Measurements from ENCODE around the gene LY6G5B.
A peak's percentile ranks its signal among the peaks of the same experiment; 100 is the strongest.
"Not testable (repeated sequence)": the region's sequence is repeated elsewhere in the genome, so short reads cannot be mapped to it uniquely, and the experiment has no call there.

LY6G5B gene

DNA sequence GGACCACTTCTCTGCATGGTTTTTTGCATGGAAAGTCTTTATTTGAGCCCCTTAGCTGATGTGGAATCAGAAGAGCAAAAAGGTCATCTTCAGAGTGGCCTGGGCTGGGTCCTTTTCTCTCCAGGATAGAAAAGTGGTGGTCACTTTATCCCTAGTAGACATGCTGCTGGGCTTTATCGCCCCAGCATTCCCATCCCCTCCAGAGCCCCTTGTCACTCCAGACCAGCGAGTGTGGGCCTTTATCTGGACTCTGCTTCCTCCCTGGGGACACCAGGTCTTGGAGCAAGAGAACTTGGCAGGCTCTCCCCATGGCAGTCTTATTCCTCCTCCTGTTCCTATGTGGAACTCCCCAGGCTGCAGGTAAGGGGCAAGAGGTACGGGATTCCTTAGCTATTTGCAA is 36.8 kb downstream of the LY6G5B start, which contains the start of gene LY6G6F:
TSS of gene LY6G6F (plus strand) at position 268 of the 400 bp plus-strand sequence. CDS start at position 309, 41 bp downstream.
- no peak within 1 kb of the TSS for H3K9ac ChIP-seq (ENCODE audit: low read length)
- no peaks in the 10 kb centered on the region for H3K27me3 ChIP-seq (ENCODE audit: control insufficient read depth, insufficient read depth, low read length)
- H3K36me3 ChIP-seq (ENCODE audit: control insufficient read depth, insufficient read depth, low read length), result no peaks in the 10 kb centered on the region
- no peak within 1 kb of the TSS for H3K4me3 ChIP-seq (ENCODE audit: low read length)
- peaks cover 26% of the 10 kb centered on the region for H3K4me1 ChIP-seq (ENCODE audit: control insufficient read depth, insufficient read depth, low read length)
- H3K9me3 ChIP-seq (ENCODE audit: control insufficient read depth, low read length), result no peaks in the 10 kb centered on the region

DNA sequence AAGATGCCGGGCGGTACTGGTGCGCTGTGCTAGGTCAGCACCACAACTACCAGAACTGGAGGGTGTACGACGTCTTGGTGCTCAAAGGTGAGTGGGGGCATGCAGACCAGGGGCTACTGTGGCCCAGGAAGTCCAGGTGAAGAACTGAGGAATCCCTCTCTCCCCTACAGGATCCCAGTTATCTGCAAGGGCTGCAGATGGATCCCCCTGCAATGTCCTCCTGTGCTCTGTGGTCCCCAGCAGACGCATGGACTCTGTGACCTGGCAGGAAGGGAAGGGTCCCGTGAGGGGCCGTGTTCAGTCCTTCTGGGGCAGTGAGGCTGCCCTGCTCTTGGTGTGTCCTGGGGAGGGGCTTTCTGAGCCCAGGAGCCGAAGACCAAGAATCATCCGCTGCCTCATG is 37.9 kb downstream of the LY6G5B start:
- H3K4me3 ChIP-seq (ENCODE audit: low read length), result no peak overlapping the region
- no peaks in the 10 kb centered on the region for H3K27me3 ChIP-seq (ENCODE audit: control insufficient read depth, insufficient read depth, low read length)
- no peak overlapping the region for H3K9ac ChIP-seq (ENCODE audit: low read length)
- H3K4me1 ChIP-seq (ENCODE audit: control insufficient read depth, insufficient read depth, low read length), result peaks cover 25% of the 10 kb centered on the region
- H3K36me3 ChIP-seq (ENCODE audit: control insufficient read depth, insufficient read depth, low read length), result no peaks in the 10 kb centered on the region
- H3K9me3 ChIP-seq (ENCODE audit: control insufficient read depth, low read length), result no peaks in the 10 kb centered on the region

DNA sequence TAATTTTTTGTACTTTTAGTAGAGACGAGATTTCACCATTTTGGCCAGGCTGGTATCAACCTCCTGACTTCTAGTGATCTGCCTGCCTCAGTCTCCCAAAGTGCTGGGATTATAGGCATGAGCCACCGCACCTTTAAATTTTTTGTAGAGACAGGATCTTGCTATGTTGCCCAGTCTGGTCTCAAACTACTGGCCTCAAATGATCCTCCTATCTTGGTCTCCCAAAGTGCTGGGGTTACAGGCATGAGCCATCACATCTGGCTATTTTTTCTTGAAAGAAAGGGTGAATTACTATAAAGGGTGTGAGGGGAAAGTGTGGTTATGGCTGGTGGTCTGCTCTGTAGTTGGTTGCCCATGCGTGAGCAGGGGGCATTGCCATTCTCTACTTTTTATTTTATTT is 38.4 kb downstream of the LY6G5B start:
- Histone ChIP-seq H3K4me1 (ENCODE audit: control insufficient read depth, insufficient read depth, low read length) (peaks cover 25% of the 10 kb centered on the region), H3K36me3 (ENCODE audit: control insufficient read depth, insufficient read depth, low read length) (no peaks in the 10 kb centered on the region), H3K9me3 (ENCODE audit: control insufficient read depth, low read length) (no peaks in the 10 kb centered on the region), H3K27me3 (ENCODE audit: control insufficient read depth, insufficient read depth, low read length) (no peaks in the 10 kb centered on the region), H3K4me3 (ENCODE audit: low read length) (no peak overlapping the region), H3K9ac (ENCODE audit: low read length) (no peak overlapping the region)

DNA sequence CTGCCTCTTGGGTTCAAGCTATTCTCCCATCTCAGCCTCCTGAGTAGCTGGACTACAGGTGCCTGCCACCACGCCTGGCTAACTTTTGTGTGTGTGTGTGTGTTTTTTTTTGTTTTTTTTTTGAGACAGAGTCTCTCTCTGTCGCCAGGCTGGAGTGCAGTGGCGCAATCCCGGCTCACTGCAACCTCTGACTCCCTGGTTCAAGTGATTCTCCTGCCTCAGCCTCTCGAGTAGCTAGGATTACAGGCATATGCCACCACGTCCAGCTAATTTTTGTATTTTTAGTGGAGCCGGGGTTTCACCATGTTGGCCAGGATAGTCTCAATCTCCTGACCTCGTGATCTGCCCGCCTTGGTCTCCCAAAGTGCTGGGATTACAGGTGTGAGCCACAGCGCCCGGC is 39.4 kb downstream of the LY6G5B start:
- H3K4me1 ChIP-seq (ENCODE audit: control insufficient read depth, insufficient read depth, low read length), result peaks cover 22% of the 10 kb centered on the region
- H3K27me3 ChIP-seq (ENCODE audit: control insufficient read depth, insufficient read depth, low read length); H3K36me3 ChIP-seq (ENCODE audit: control insufficient read depth, insufficient read depth, low read length); H3K4me3 ChIP-seq (ENCODE audit: low read length); H3K9ac ChIP-seq (ENCODE audit: low read length); H3K9me3 ChIP-seq (ENCODE audit: control insufficient read depth, low read length): not testable (repeated sequence)

DNA sequence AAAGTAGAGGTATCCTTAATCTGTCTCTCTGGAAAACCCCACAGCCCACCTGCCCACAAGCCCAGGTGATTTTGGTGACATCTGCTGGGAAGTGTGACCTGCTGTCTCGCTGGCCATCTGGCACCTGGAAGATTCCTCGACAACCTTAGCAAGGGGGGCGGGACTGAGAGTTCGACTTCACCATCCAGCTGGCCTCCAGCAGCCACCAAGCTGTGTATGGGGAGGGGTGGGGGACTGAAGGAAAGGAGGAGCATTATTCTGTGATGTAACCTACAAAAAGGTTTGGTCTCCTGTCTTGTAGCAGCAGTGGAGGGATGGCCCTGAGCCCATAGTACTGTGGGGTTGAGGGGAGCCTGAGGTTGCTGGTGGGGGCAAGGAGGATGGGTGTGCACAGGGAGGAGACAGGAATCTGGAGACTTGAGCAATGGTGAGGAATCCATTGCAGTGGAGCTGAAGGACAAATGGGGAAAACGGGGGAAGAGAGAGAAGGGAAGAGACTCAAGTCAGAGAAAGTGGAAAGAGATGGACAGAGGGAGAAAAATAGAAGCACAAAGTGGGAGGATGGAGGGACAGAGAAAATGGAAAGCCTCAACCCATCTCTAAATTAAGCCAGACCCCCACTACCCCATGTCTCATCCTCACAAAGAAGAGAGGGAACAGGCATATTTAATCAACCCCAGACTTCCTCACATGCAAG is 40.9 kb downstream of the LY6G5B start:
- H3K27me3 ChIP-seq (ENCODE audit: control insufficient read depth, insufficient read depth, low read length), result no peaks in the 10 kb centered on the region
- peaks cover 26% of the 10 kb centered on the region for H3K4me1 ChIP-seq (ENCODE audit: control insufficient read depth, insufficient read depth, low read length)
- H3K9me3 ChIP-seq (ENCODE audit: control insufficient read depth, low read length), result no peaks in the 10 kb centered on the region
- no peak overlapping the region for H3K4me3 ChIP-seq (ENCODE audit: low read length)
- no peaks in the 10 kb centered on the region for H3K36me3 ChIP-seq (ENCODE audit: control insufficient read depth, insufficient read depth, low read length)
- no peak overlapping the region for H3K9ac ChIP-seq (ENCODE audit: low read length)

DNA sequence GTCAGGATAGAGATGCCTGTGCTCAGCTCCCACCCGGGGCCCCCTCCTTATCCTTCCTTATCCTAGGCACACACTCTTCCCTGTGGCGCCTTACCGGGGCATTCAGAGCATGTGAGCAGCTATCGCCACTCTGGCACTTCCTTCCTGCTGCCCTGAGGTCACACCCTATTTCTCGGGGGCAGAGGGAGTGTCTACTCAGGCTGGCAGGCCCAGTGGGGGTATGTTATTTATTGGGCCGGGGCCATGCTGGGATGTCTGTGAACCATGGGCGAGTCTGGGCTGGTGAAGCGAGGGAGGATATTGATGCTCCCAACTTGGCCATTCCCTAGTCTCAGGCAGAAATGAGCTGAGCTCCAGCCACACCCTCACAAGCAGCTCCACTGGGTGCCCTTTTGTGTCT is 41.5 kb downstream of the LY6G5B start:
- Histone ChIP-seq H3K4me3 (ENCODE audit: low read length) (no peak overlapping the region), H3K9me3 (ENCODE audit: control insufficient read depth, low read length) (no peaks in the 10 kb centered on the region), H3K36me3 (ENCODE audit: control insufficient read depth, insufficient read depth, low read length) (no peaks in the 10 kb centered on the region), H3K27me3 (ENCODE audit: control insufficient read depth, insufficient read depth, low read length) (no peaks in the 10 kb centered on the region), H3K4me1 (ENCODE audit: control insufficient read depth, insufficient read depth, low read length) (peaks cover 26% of the 10 kb centered on the region), H3K9ac (ENCODE audit: low read length) (no peak overlapping the region)

DNA sequence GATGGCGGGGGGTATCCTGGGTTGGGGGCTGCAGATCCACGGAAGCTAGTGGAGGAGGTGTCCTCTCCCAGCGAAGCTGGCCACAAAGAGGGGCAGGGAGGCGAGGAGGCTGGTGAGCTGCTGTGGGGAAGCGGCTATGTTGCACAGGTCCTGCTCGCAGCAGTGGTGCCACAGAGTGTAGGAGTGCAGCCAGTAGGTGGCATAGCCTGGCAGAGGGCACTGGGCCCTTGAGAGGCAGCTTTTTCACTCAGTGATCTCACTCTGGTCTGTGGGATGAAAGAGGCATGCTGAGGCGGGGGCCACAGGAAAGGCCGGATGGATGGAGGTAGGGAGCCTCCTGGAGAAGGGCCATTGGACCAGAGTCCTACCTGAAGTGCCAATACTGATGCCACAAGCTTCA is 42.5 kb downstream of the LY6G5B start:
- Histone ChIP-seq H3K36me3 (ENCODE audit: control insufficient read depth, insufficient read depth, low read length) (no peaks in the 10 kb centered on the region), H3K9ac (ENCODE audit: low read length) (no peak overlapping the region), H3K9me3 (ENCODE audit: control insufficient read depth, low read length) (no peaks in the 10 kb centered on the region)

DNA sequence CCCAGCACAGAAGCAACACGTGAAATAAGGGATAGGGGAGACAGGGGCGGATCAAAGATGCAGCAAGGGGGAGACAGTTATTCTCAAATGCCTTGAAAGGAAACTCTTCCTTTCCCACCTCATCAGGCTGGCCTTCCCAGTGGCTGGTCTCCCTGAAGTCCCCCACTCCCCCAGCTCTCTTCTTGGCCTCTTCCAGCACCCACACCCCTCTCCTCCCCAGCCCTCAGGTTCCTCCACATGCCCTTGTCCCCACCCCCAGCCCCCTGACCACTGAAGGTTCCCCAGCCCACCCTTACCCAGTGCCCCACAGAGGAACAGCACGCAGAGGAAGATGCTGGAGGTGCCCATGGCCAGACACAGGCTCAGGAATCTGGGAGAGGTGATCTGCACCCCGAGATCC is 43.7 kb downstream of the LY6G5B start:
- no peaks in the 10 kb centered on the region for H3K9me3 ChIP-seq (ENCODE audit: control insufficient read depth, low read length)
- H3K4me1 ChIP-seq (ENCODE audit: control insufficient read depth, insufficient read depth, low read length), result peaks cover 38% of the 10 kb centered on the region
- no peak overlapping the region for H3K4me3 ChIP-seq (ENCODE audit: low read length)
- H3K27me3 ChIP-seq (ENCODE audit: control insufficient read depth, insufficient read depth, low read length), result no peaks in the 10 kb centered on the region
- no peaks in the 10 kb centered on the region for H3K36me3 ChIP-seq (ENCODE audit: control insufficient read depth, insufficient read depth, low read length)
- no peak overlapping the region for H3K9ac ChIP-seq (ENCODE audit: low read length)

More for the DNA sequence above, 42.5 kb downstream of the LY6G5B start:
- Histone ChIP-seq H3K27me3 (ENCODE audit: control insufficient read depth, insufficient read depth, low read length) (no peaks in the 10 kb centered on the region), H3K4me1 (ENCODE audit: control insufficient read depth, insufficient read depth, low read length) (peaks cover 27% of the 10 kb centered on the region), H3K4me3 (ENCODE audit: low read length) (no peak overlapping the region)

DNA sequence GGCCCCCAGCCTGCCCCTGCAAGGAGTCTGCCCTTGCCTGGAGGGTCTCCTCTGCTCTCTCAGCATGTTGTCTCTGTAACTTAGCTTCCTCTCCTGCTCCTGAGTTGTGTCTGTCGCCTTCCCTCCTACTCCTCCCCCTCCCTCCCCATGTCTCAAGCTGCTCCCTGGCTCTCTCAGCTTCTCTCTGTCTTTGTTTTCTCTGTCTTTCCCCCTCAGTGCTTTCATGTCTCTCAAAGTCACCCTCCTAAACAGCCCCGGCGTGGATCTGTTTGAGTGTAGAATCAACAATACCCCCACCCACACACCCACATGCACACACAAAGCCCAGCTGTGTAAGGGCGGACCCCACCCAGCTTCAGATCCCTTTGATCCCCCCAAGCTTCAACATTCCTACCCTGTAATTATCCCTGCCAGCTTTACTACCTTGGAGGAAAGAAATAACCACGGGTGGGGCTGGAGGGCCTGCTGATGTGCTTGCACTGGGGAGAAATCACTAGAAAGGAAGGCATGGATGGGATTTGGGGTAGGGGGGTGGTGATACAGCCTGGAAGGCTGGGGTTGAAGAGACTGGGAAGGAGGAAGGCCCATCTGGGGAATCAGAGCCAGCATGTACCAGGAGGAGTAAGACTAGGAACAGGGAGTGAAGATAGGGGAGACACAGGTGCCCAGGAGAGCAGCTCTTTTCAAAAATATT is 44.4 kb downstream of the LY6G5B start:
- no peak overlapping the region for H3K4me3 ChIP-seq (ENCODE audit: low read length)
- peak overlapping the region; percentile 24 for H3K9ac ChIP-seq (ENCODE audit: low read length)
- H3K36me3 ChIP-seq (ENCODE audit: control insufficient read depth, insufficient read depth, low read length), result no peaks in the 10 kb centered on the region

DNA sequence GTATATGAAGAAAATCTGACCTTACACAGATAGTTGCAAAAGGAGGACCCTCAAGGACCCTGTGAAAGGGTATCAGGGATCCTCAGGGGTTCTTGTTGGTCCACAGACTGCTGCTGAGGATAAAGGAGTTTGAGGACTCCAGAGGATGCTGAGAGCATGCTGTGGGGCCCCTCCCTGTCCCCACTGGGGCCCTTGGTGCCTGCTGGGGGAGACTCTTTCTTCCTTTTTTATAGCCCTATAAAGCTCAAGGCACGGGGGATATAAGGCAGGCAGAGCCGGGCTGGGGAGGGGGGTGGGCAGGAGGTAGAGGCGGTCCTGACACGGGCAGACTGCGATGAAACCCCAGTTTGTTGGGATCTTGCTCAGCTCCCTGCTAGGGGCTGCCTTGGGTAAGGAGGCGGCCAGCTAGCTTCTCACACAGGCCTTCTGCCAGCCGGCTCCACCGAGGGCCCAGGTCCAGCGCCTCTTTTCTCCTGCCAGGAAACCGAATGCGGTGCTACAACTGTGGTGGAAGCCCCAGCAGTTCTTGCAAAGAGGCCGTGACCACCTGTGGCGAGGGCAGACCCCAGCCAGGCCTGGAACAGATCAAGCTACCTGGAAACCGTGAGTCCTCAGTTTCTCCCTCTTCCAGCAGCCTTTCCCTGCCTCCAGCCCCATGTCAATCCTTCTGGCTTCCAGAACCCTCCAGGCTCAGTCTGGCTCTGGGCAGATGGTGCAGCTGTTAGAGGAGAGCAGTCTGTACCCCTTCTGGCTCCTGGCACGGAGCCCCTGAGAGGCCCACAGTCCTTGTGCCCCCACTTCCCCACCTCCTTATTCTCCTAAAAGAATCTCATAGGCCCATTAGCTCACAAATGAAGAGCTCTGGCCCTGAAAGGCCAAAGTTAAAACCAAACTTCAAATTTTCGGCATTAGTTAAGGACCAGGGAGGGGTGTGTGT is 45.5 kb downstream of the LY6G5B start, which contains the start of gene LY6G6D:
TSS of gene LY6G6D (plus strand) at position 327 of the 937 bp plus-strand sequence. CDS start at position 335, 8 bp downstream.
- Histone ChIP-seq H3K9ac (ENCODE audit: low read length) (peak within 1 kb of the TSS; percentile 24), H3K9me3 (ENCODE audit: control insufficient read depth, low read length) (no peaks in the 10 kb centered on the region), H3K36me3 (ENCODE audit: control insufficient read depth, insufficient read depth, low read length) (no peaks in the 10 kb centered on the region), H3K4me3 (ENCODE audit: low read length) (no peak within 1 kb of the TSS), H3K27me3 (ENCODE audit: control insufficient read depth, insufficient read depth, low read length) (no peaks in the 10 kb centered on the region), H3K4me1 (ENCODE audit: control insufficient read depth, insufficient read depth, low read length) (peaks cover 52% of the 10 kb centered on the region)

More for the DNA sequence above, 44.4 kb downstream of the LY6G5B start:
- no peaks in the 10 kb centered on the region for H3K27me3 ChIP-seq (ENCODE audit: control insufficient read depth, insufficient read depth, low read length)
- peaks cover 45% of the 10 kb centered on the region for H3K4me1 ChIP-seq (ENCODE audit: control insufficient read depth, insufficient read depth, low read length)
- H3K9me3 ChIP-seq (ENCODE audit: control insufficient read depth, low read length), result no peaks in the 10 kb centered on the region

DNA sequence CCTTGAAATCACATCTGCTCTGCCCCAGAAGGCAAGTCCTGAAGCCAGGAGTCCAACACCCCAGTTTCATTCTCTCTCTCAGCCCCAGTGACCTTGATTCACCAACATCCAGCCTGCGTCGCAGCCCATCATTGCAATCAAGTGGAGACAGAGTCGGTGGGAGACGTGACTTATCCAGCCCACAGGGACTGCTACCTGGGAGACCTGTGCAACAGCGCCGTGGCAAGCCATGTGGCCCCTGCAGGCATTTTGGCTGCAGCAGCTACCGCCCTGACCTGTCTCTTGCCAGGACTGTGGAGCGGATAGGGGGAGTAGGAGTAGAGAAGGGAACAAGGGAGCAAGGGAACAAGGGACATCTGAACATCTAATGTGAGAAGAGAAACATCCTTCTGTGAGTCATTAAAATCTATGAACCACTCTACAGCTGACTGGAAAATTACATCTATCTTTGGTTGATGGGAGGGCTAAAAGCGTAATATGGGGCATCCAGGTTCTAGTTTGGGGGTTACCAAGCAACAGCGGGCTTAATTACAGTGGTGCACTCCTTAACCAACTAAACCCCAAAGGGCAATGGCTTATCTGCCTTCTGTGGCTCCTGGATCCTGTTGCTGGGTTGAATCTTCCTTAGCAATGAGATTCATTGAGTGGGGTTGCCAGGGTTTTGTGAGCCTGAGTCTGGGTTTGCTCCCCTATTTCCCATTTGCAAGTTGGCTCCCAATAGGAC is 47.9 kb downstream of the LY6G5B start:
- no peak overlapping the region for H3K9ac ChIP-seq (ENCODE audit: low read length)
- no peaks in the 10 kb centered on the region for H3K27me3 ChIP-seq (ENCODE audit: control insufficient read depth, insufficient read depth, low read length)
- no peak overlapping the region for H3K4me3 ChIP-seq (ENCODE audit: low read length)
- H3K9me3 ChIP-seq (ENCODE audit: control insufficient read depth, low read length), result no peaks in the 10 kb centered on the region
- H3K4me1 ChIP-seq (ENCODE audit: control insufficient read depth, insufficient read depth, low read length), result peaks cover 42% of the 10 kb centered on the region
- H3K36me3 ChIP-seq (ENCODE audit: control insufficient read depth, insufficient read depth, low read length), result no peaks in the 10 kb centered on the region
